Right lobe of liver (tissue), 4 donors: Measurements from ENCODE around the gene PIK3C2B.

Experiments used
- CTCF ChIP-seq, 4 donors: fragments of 200-600 bp in 3 of 4; fragments of 450-650 bp in 1 of 4; IDR thresholded peaks; one replicate each; pipeline versions ENCODE4 v1.5.1 to v1.8.0; 2016 to 2022; ENCODE audit warnings: antibody characterized with exemption in 4 of 4, mild to moderate bottlenecking in 2 of 4
- POLR2A ChIP-seq: fragments of 450-650 bp; IDR thresholded peaks from one replicate; pipeline ENCODE4 v1.6.1; 2017; ENCODE audit warnings: antibody characterized with exemption, mild to moderate bottlenecking
- donor health status: DM: no; HTN: no; CAD: no.
- donor health status: DM: no; HTN: no; CAD: no.
- donor health status: DM: no; HTN: yes; CAD: no.

GRCh38 chr1:204446413-204447111 is 48.0 kb downstream of the PIK3C2B start:
- TF ChIP-seq CTCF (IDR thresholded peaks at IDR 0.05) (peak; percentile 64 to 85 (median 84)), POLR2A (no peak)
